C4-2B (cell line): ENCODE measurements around the gene DSC1.
"Not testable (repeated sequence)": the region's sequence is repeated elsewhere in the genome, so short reads cannot be mapped to it uniquely, and the experiment has no call there.

ENCODE experiments used
- H3K27ac ChIP-seq: fragments of 450-650 bp; 2 replicates; pipeline ENCODE4 v1.5.1; 2017
- ZFX ChIP-seq: fragments of 450-650 bp; IDR thresholded peaks from 2 replicates; pipeline ENCODE4 v1.6.1; 2017
- TF ChIP-seq, protein P1 (sequence below): fragments of 450-650 bp; conservative IDR thresholded peaks from 2 replicates; pipeline ENCODE4 v1.5.1; 2017; ENCODE audit warnings: mild to moderate bottlenecking

Gene DSC1

DNA sequence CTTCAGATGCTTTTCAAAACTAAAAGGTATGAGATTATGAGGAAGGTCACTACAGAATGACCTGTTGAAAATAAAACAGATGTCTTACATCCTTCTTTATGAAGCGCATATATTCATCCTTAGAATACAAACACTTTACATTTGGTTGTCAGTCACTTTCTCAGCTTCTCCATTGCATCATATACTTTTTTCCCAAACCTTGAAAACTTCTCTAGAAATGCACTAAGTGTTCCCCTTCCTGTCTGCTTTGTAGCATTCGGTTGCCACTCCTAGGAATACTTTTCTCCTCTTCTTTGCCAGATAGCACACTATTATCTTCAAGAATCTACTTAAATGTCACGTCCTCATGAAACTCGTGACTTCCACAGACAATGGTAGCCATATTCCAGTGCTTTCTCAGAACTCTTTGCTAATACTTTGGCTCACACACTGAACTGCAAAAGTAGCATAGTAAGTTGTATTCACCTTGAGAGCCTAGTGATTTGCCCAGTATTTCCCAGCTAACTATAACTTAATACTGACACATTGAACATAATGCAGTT lies 27.6 kb downstream of the DSC1 start:
- H3K27ac ChIP-seq = no peak overlapping the region
- TF ChIP-seq, protein P1, sequence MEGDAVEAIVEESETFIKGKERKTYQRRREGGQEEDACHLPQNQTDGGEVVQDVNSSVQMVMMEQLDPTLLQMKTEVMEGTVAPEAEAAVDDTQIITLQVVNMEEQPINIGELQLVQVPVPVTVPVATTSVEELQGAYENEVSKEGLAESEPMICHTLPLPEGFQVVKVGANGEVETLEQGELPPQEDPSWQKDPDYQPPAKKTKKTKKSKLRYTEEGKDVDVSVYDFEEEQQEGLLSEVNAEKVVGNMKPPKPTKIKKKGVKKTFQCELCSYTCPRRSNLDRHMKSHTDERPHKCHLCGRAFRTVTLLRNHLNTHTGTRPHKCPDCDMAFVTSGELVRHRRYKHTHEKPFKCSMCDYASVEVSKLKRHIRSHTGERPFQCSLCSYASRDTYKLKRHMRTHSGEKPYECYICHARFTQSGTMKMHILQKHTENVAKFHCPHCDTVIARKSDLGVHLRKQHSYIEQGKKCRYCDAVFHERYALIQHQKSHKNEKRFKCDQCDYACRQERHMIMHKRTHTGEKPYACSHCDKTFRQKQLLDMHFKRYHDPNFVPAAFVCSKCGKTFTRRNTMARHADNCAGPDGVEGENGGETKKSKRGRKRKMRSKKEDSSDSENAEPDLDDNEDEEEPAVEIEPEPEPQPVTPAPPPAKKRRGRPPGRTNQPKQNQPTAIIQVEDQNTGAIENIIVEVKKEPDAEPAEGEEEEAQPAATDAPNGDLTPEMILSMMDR = no peak

DNA sequence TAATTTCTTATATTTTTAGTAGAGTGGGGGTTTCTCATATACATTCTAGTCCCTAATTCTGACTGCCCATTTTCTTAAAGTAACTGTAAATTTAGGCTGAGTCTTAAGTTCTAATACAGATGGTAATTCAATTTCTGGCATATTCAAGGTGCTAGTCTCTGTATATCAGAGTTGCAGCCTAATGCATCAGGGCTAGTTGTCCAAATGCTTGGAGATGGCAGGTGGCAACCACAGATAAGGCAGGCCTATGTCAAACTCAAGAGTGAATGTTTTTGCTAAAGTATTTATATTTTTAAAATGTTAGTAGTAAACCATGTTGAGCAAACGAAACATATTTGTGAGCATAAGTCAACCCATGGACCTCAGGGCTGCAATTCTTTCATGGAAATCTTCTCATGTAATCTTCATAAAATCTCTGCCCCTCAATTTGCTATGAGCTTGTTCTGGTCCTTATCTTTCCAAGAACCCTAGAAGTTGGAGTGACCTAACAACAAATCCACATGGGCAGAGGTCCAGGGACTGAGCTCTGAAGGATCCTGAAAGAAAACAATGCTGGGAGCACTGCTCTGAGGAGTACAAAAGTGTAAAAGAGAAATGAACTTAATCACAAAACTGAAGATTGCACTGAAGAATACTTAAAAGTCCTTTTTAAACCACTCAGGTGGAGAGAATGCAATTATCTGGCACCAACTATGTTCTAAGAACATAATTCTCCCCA lies 33.1 kb downstream of the DSC1 start:
- H3K27ac ChIP-seq = no peak overlapping the region
- TF ChIP-seq ZFX = no peak
- TF ChIP-seq, protein P1 = no peak

- H3K27ac ChIP-seq = no peak overlapping the region
- TF ChIP-seq ZFX = no peak
- TF ChIP-seq, protein P1 = no peak
Observed at GRCh38 chr18:31125878-31126277, 36.8 kb downstream of the DSC1 start.

DNA sequence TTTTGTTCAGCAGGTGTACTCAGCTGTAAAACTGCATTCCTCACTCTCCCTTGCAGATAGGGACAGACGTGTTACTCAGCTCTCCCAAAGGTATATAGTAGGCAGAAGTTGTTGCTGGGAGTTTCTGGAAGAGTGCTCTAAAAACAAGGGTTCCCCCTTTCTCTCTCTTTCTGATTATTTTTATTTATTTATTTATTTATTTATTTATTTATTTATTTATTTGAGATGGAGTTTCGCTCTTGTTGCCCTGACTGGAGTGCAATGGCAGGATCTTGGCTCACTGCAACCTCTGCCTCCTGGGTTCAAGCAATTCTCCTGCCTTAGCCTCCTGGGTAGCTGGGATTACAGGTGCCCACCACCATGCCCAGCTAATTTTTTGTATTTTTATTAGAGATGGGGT lies 39.5 kb downstream of the DSC1 start:
- not testable (repeated sequence) for H3K27ac ChIP-seq

GRCh38 chr18:31120594-31120993 lies 42.1 kb downstream of the DSC1 start:
- TF ChIP-seq ZFX = no peak
- TF ChIP-seq, protein P1 = no peak
- H3K27ac ChIP-seq = no peak overlapping the region

DNA sequence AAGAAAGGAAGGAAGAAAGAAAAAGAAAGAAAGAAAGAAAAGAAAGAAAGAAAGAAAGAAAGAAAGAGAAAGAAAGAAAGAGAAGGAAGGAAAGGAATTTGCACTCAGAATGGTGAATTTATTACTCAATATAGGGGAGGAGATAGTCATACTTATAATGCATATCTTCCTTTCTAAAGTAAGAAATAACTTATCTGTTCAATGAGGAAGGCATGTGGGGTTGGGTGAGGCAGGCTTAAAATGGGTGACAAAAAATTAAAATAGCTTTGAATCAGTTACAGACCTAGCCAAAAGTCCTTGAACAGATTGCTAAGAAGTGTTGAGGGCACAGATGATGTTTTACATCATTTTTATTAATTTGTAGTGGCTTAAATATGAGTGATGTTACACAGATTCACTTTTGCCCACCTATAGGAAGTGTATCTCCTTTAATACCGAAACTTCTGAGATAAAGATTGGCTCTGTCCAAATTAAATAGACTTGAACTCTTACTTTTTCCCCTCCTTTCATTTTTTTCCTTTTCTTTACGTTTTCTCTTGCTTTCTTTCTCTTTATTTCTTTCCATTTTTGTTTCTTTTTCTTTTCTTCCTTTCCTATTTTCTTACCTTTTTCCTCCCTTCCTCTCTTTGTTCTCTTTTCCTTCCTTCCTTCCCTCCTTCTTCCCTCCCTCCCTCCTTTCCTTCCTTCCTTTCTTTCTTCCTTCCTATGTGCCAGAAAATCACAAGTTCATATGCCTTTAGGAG lies 45.6 kb downstream of the DSC1 start:
- H3K27ac ChIP-seq = no peak overlapping the region
- TF ChIP-seq, protein P1 = no peak
- TF ChIP-seq ZFX = no peak

- TF ChIP-seq, protein P1 = no peak
- TF ChIP-seq ZFX = no peak
- no peak overlapping the region for H3K27ac ChIP-seq
Observed at GRCh38 chr18:31112804-31113203, 49.9 kb downstream of the DSC1 start.
